Chondrocyte (in vitro differentiated cells): ENCODE measurements around the gene SRM. TPM values are rescaled to one million over a fixed set of nuclear protein-coding genes. Genes with fewer than 3 reads are reported as not detected.
"Not testable (repeated sequence)": the region's sequence is repeated elsewhere in the genome, so short reads cannot be mapped to it uniquely, and the experiment has no call there.

ENCODE experiments used
- DNase-seq: peaks from one replicate; pipeline ENCODE4 v3.0.0; 2021; ENCODE audit warnings: mixed read lengths, low spot score
- H3K27ac Mint-ChIP-seq: one replicate; pipeline ENCODE4 v1.8.0; 2021; ENCODE audit warnings: mild to moderate bottlenecking, moderate library complexity, mixed read lengths; ENCODE audit not compliant: unreplicated experiment
- H3K27me3 Mint-ChIP-seq: 2 replicates; pipeline ENCODE4 v1.8.0; 2021; ENCODE audit warnings: low read depth, mixed read lengths
- H3K36me3 Mint-ChIP-seq: 2 replicates; pipeline ENCODE4 v1.8.0; 2021; ENCODE audit warnings: low read depth, mixed read lengths
- H3K4me1 Mint-ChIP-seq: 2 replicates; pipeline ENCODE4 v1.8.0; 2021; ENCODE audit warnings: low read depth, mild to moderate bottlenecking, mixed read lengths
- H3K4me3 Mint-ChIP-seq: one replicate; pipeline ENCODE4 v1.8.0; 2021; ENCODE audit warnings: mild to moderate bottlenecking, moderate library complexity, mixed read lengths; ENCODE audit not compliant: unreplicated experiment
- H3K9me3 Mint-ChIP-seq: 2 replicates; pipeline ENCODE4 v1.8.0; 2021; ENCODE audit warnings: low read depth, mixed read lengths
- long read RNA-seq: library from polyadenylated mRNA; stranded (forward); transcript quantifications from one replicate; pipeline ENCODE4 v2.0.0, GENCODE V29; 2021
- total RNA-seq: library from RNA; stranded (reverse); gene quantifications from 3 replicates; pipeline ENCODE4 v1.2.1, GENCODE V29; 2021
- TF ChIP-seq, protein P1 (sequence below): fragments of 200-600 bp; sonication (generic); IDR thresholded peaks from 2 replicates; pipeline ENCODE4 v1.5.0; 2021; ENCODE audit warnings: antibody characterized with exemption, mild to moderate bottlenecking, moderate library complexity

The SRM gene
- total RNA-seq = 140 to 176 TPM (median 141 TPM) in 3 replicates
- long read RNA-seq, transcript SRM-201 (8 exons, 1,266 nt) = major isoform, 412 of 463 reads
- long read RNA-seq, partial matches to known transcripts = 38 of 463 reads
- long read RNA-seq, other reads (novel, unspliced or antisense) = 12 of 463 reads

DNA sequence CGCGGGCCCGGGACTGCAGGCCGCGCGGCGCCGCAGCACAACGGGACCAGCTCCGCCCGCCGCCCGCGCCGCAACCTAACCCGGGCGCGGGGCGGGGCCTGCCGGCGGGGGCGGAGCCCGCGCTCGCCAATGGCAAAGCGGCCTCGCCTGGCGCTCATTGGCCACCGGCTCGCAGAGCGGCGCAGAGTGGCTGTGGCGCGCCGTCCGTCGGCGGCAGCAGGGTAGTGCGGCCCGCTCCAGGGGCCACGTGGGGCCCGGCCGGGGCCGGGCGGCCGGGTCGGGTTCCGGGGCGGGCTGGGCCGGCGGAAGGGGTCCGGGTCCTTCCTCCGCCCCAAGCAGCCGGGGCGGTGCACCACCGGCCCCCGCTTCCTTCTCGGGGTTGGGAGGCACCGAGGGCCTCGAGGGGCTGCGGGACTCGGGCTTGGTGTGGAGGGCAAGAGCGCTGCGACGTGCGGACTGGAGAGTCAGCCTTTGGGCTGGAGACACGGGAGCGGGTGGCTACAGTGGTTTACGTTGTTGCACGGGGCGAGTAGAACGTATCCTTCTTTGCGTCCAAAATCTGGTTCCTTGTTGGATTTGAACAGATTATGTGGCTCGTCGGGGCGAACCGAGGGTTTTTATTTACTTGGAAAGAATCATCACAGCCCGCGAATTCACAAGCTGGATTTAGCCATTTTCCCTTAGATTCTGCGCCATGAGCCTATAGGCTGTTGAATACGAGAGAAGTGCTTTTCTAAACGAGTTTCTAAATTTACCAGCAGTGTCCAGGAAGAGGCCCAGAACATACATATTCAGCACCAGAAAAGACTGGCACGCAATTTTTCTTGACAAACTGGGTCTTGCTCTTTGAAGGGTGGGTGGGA is at the start of gene SRM:
Gene SRM, minus strand, starts transcription at position 51 of the 863 bp plus-strand sequence. CDS start 75 bp downstream, outside the sequence.
- no peaks in the 10 kb centered on the region for H3K9me3 Mint-ChIP-seq
- DNase-seq = no peak
- H3K27ac Mint-ChIP-seq = peak within 1 kb of the TSS; percentile 92
- TF ChIP-seq, protein P1, sequence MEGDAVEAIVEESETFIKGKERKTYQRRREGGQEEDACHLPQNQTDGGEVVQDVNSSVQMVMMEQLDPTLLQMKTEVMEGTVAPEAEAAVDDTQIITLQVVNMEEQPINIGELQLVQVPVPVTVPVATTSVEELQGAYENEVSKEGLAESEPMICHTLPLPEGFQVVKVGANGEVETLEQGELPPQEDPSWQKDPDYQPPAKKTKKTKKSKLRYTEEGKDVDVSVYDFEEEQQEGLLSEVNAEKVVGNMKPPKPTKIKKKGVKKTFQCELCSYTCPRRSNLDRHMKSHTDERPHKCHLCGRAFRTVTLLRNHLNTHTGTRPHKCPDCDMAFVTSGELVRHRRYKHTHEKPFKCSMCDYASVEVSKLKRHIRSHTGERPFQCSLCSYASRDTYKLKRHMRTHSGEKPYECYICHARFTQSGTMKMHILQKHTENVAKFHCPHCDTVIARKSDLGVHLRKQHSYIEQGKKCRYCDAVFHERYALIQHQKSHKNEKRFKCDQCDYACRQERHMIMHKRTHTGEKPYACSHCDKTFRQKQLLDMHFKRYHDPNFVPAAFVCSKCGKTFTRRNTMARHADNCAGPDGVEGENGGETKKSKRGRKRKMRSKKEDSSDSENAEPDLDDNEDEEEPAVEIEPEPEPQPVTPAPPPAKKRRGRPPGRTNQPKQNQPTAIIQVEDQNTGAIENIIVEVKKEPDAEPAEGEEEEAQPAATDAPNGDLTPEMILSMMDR = peak; percentile 68
- H3K4me1 Mint-ChIP-seq = peaks cover 25% of the 10 kb centered on the region
- no peaks in the 10 kb centered on the region for H3K27me3 Mint-ChIP-seq
- H3K4me3 Mint-ChIP-seq = peak within 1 kb of the TSS; percentile 95
- peaks cover 18% of the 10 kb centered on the region for H3K36me3 Mint-ChIP-seq

GRCh38 chr1:11109047-11109760 is 49.4 kb upstream of the SRM start:
- peaks cover 35% of the 10 kb centered on the region for H3K36me3 Mint-ChIP-seq

GRCh38 chr1:11107599-11107998 is 47.8 kb upstream of the SRM start:
- DNase-seq = no peak
- no peaks in the 10 kb centered on the region for H3K4me1 Mint-ChIP-seq
- no peaks in the 10 kb centered on the region for H3K9me3 Mint-ChIP-seq
- TF ChIP-seq, protein P1 = no peak
- no peak overlapping the region for H3K4me3 Mint-ChIP-seq
- peaks cover 26% of the 10 kb centered on the region for H3K36me3 Mint-ChIP-seq
- H3K27ac Mint-ChIP-seq = no peak overlapping the region
- no peaks in the 10 kb centered on the region for H3K27me3 Mint-ChIP-seq

More at GRCh38 chr1:11109047-11109760, 49.4 kb upstream of the SRM start:
- TF ChIP-seq, protein P1 = no peak
- H3K9me3 Mint-ChIP-seq = no peaks in the 10 kb centered on the region
- H3K27me3 Mint-ChIP-seq = no peaks in the 10 kb centered on the region
- H3K27ac Mint-ChIP-seq = no peak overlapping the region
- no peak for DNase-seq
- H3K4me3 Mint-ChIP-seq = no peak overlapping the region
- H3K4me1 Mint-ChIP-seq = no peaks in the 10 kb centered on the region

DNA sequence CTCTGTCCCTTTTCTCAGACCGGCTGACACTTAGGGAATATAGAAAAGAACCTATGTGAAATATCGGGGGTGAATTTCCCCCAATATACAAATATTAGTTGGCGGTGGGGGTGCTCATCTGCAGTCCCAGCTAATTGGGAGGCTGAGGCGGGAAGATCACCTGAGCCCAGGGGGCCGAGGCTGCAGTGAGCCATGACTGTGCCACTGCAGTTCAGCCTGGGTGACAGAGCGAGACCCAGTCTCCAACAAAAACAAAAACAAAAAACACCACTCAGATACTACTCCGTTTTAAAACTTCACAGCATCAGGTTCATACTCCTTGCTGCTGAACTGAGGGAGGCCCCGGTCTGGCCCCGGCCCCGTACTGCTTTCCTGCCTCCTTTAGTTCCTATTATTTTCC is 45.8 kb upstream of the SRM start:
- no peak overlapping the region for H3K4me3 Mint-ChIP-seq
- no peaks in the 10 kb centered on the region for H3K9me3 Mint-ChIP-seq
- H3K36me3 Mint-ChIP-seq = peaks cover 21% of the 10 kb centered on the region
- H3K4me1 Mint-ChIP-seq = no peaks in the 10 kb centered on the region
- no peak overlapping the region for H3K27ac Mint-ChIP-seq
- H3K27me3 Mint-ChIP-seq = no peaks in the 10 kb centered on the region
- DNase-seq = no peak
- TF ChIP-seq, protein P1 = no peak

DNA sequence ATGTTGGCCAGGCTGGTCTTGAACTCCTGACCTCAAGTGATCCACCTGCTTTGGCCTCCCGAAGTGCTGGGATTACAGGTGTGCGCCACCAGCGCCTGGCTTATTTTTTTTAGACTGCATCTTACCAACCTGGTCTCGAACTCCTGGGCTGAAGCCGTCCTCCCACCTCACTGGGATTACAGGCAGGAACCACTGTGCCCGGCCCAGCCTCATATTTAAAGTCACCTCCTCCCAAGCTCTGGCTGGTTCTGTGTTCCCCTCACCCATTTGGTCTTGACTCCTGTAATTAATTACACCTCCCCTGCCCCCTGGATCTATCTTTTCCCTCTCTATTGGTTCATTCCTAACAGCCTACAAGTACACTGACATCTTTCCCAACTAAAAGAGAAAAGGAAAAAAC is 41.5 kb upstream of the SRM start:
- no peaks in the 10 kb centered on the region for H3K27me3 Mint-ChIP-seq

GRCh38 chr1:11100806-11101205 is 41.0 kb upstream of the SRM start:
- Mint-ChIP-seq H3K27ac (peak overlapping the region; percentile 95), H3K4me1 (peaks cover 15% of the 10 kb centered on the region)
- not testable (repeated sequence) for H3K9me3 Mint-ChIP-seq, H3K27me3 Mint-ChIP-seq, H3K4me3 Mint-ChIP-seq, H3K36me3 Mint-ChIP-seq, DNase-seq

More for the DNA sequence above, 41.5 kb upstream of the SRM start:
- DNase-seq = no peak
- TF ChIP-seq, protein P1 = no peak
- Mint-ChIP-seq H3K4me3 (no peak overlapping the region), H3K4me1 (peaks cover 15% of the 10 kb centered on the region), H3K9me3 (no peaks in the 10 kb centered on the region), H3K36me3 (peaks cover 8% of the 10 kb centered on the region), H3K27ac (peak overlapping the region; percentile 57)
